ENCODE data around the gene RYR3.
A peak's percentile ranks its signal among the peaks of the same experiment; 100 is the strongest.

RYR3 gene

DNA sequence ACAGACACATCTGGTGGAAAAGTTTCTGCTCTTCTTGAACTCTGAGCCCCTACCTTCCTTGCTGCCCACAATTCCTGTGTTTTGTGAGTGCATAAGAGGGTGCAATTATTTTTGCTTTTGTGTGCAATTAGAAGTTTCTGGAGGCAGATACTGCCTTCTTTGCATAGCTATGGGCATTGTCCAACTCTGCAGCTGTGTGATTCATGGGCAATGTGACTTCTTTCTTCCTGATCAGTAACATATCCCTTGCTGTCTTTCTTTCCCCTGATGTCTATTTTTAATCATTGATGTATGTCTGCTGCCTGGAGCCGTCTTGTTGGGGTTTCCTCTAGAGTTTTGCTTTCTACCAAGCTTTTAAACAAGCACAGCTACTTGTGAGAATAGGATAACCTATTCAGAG is 336.0 kb downstream of the RYR3 start:
- DNase-seq (ENCODE audit: low read depth in 2 of 2): no peak

DNA sequence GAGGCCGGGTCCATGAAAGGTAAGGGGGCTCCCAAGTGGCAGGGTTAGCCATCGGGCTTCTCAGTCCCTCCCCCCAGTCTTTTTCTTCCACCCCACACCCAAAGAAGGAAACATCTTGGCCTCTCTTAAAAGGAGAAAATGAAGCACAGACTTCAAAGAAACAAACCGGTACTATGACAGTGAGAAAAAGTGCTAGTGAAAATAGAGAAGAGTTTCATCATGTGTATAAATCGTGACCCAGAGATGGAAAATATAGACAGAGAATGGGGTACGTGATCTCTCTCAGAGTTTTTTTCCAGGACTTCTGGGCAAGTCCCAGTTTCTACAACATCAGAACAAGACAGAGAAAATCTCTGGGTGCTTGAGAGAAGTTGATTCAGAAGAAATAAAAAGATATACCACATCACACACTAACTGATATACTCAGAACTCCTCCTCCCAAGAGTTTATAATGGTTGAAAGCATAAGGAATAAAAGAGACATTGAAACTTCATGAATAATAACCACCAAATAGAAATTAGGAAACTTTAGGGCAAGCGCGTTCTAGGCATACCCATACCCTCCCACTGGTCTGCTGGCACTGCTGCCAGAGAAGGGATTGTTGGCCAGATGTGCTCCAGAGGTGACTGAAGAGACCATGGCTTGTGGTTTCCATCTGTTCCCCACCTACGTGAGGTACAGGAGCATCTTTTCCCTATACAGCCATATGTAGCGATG is 338.6 kb downstream of the RYR3 start:
- no peak for DNase-seq (ENCODE audit: low read depth in 2 of 2)

GRCh38 chr15:33654860-33655259 is 344.1 kb downstream of the RYR3 start:
- DNase-seq (ENCODE audit: low read depth in 2 of 2): no peak

GRCh38 chr15:33655488-33655887 is 344.7 kb downstream of the RYR3 start:
- DNase-seq (ENCODE audit: low read depth in 2 of 2): no peak

DNA sequence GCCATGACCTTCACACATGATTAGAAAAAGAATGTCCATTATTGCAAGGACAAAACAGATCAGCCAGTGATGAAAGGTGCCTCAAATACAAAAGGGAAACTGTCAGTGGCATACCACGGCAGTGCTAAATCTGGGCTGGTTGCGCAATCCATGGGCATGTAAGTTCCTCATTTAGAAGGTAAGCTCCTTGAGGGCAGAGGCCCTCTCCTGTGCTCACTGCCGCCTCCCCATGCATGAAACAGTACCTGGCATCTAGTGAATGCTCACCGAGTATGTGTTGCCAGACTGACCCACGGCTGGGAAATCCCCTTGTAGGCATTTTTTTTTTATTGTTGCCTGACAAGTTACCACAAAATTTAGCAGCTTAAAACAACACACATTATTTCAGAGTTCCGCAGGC is 345.4 kb downstream of the RYR3 start:
- no peak for DNase-seq (ENCODE audit: low read depth in 2 of 2)

GRCh38 chr15:33660151-33660550 is 349.4 kb downstream of the RYR3 start:
- no peak for DNase-seq (ENCODE audit: low read depth in 2 of 2)

DNA sequence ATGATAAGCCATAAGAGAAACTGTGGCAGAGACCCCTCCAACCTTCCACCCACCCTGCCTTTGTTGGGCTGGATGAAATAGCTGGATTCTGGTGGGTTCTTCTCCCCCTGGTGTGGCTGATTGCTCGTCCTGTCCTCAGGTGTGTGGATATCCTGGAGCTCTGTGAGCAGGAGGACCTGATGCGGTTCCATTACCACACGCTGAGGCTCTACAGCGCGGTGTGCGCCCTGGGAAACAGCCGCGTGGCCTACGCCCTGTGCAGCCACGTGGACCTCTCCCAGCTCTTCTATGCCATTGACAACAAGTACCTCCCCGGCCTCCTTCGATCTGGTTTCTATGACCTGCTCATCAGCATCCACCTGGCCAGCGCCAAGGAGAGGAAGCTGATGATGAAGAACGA is 351.2 kb downstream of the RYR3 start:
- no peak for DNase-seq (ENCODE audit: low read depth in 2 of 2)

GRCh38 chr15:33664947-33665346 is 354.2 kb downstream of the RYR3 start:
- no peak for DNase-seq (ENCODE audit: low read depth in 2 of 2)

DNA sequence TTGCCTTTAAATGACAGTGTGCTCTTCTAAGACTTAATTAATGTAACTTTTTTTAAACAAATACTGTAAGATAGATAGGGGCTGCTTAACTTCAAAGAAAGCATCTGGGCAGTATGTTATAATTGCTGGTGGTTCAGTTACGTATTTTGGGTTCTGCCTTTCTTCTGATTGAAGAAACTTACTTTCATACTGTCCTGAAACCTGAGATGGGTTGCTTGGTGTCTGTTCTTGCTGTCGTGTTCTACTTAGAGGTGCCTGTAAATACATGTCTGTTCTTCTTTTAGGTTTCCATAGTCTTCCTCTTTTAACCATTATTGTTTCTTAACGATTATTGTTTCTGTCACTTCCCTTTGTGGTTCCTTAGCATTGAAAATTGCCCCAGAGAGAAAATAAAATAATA is 359.8 kb downstream of the RYR3 start:
- DNase-seq (ENCODE audit: low read depth in 2 of 2): no peak

DNA sequence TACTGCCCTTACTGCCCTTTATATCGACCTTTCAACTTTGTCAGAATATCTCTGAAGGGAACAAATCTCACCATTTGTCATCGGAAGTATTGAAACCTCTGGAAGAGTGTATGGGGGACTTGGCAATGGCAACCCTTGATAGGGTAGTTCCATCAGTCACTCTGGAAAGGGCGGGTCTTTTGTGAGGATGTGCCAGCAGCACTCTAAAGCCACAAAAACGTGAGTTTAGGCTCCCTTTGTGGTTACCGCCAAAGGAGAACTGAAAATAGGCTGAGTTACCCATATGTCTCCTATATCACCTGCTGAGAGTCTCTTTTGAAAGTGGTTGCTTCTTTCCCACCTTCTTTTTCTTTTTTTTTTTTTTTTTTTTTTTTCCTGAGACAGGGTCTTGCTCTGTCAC is 360.7 kb downstream of the RYR3 start:
- no peak for DNase-seq (ENCODE audit: low read depth in 2 of 2)

DNA sequence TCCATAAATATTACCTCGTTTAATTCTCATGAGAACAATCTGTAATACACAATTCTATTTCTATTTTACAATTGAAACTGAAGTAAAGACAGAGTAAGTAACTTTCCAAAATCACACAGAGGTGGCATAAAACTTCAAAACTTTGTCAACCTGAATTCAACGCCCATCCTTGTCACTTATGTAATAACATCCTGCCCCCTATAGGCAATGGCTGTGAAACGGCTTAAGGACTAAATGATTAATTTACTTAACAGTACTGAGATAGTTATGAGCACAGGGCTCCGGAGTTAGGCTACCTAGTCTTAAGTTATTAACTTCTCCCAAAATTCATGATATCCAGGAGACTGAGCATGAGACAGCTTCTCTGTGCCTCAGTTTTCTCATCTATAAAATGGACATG is 364.5 kb downstream of the RYR3 start:
- DNase-seq (ENCODE audit: low read depth in 2 of 2): no peak

GRCh38 chr15:33677238-33677830 is 366.6 kb downstream of the RYR3 start:
- DNase-seq (ENCODE audit: low read depth in 2 of 2): no peak

- DNase-seq (ENCODE audit: low read depth in 2 of 2): no peak
Measured at GRCh38 chr15:33678176-33678575, 367.4 kb downstream of the RYR3 start.

GRCh38 chr15:33678602-33679001 is 367.8 kb downstream of the RYR3 start:
- DNase-seq (ENCODE audit: low read depth in 2 of 2): no peak

- no peak for DNase-seq (ENCODE audit: low read depth in 2 of 2)
Measured at GRCh38 chr15:33679061-33679460, 368.3 kb downstream of the RYR3 start.

DNA sequence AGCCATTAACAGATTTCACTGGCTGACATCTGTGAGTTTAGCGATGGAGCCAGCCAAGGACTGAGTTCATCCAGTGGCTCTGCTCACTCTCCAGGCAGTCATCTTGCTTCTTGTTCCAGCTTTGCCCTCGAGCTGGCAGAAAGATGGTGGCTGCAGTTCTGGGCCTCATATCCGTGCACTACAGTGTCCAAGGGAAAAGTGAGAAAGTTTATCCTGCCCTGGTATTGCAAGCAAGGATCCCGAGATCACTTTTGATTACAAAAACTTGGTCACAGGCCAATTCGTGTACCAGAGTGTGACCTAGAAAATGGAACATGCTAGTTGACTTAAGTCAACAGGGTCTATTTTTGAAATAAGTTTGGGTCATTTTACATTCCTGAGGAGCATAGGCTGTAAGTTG is 369.6 kb downstream of the RYR3 start:
- no peak for DNase-seq (ENCODE audit: low read depth in 2 of 2)

GRCh38 chr15:33693166-33693800 is 382.5 kb downstream of the RYR3 start:
- no peak for DNase-seq (ENCODE audit: low read depth in 2 of 2)

GRCh38 chr15:33698126-33698525 is 387.4 kb downstream of the RYR3 start:
- no peak for DNase-seq (ENCODE audit: low read depth in 2 of 2)

DNA sequence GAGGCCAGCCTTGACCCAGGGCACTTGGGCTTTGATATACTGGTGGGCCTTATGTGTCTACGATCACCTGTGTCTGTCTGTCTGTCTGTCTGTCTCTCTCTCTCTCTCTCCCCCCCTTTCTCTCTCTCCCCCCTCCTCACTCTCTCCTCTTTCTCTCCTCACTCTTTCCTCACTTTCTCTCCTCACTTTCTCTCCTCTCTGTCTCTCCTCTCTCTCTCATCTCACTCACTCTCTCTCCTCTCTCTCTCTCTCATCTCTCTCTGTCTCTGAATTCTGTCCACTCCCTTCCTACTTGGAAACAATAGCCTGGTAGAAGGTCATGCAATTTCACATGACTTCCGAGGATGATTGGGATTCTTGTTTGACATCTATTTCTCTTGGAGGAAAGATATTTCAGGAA is 388.4 kb downstream of the RYR3 start:
- DNase-seq (ENCODE audit: low read depth in 2 of 2): no peak

DNA sequence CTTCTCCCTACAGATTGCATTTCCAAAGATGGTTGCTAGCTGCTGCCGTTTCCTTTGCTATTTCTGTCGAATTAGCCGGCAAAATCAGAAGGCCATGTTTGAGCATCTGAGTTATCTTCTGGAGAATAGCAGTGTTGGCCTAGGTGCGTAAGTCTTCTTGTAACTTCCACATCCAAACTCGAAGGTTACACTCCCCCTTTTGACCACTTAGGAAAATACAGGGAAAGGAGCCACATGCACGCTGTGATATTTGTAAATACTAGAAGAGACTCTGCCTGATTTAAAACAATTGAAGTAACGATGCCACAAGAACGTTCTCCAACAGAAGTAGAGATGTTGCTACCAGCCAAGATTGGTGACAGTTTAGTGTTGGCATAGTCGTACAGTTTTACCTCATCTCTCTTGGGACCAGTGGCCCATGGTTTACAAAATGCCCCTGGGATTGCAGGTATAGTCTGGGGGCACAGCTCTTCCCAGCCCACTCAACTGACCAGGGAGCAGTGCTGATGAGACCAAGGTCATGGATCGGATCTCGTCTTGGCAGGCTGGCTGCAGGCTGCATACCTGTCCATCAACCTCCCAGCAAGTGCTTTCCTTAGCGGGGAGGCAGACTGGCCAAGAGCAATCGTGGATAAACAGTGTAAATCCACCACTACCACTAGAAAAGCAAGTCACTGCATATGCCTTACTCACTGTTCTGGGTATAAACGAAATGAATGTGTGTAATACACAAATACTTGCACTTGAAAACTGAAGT is 389.1 kb downstream of the RYR3 start:
- no peak for DNase-seq (ENCODE audit: low read depth in 2 of 2)

DNA sequence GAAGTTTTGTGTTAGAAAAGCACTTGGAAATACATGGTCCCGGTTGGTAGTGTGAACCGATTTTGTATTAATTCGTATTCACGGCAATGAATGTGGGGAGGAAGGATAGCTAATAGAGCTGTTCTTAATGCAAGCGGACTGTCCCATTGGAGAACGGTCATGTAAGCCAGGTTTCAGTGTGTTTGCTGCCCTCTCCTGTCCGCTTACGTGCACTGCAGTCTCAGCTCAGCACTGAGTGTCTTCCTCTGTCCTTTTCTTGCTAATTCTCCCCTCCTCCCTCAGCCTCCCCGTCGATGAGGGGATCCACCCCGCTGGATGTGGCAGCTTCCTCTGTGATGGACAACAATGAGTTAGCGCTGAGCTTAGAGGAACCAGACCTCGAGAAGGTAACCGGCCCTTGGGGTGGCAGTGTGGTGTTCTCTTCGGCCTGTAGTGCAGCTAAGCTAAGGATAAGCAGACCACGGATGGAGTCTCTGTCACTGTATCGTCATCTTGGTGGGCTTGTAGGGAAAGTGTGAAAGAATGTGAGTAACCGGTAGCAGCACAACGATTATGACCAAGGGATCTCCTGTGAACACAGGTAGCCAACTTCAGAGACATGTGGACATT is 390.0 kb downstream of the RYR3 start:
- DNase-seq (ENCODE audit: low read depth in 2 of 2): peak; percentile 8 to 27

DNA sequence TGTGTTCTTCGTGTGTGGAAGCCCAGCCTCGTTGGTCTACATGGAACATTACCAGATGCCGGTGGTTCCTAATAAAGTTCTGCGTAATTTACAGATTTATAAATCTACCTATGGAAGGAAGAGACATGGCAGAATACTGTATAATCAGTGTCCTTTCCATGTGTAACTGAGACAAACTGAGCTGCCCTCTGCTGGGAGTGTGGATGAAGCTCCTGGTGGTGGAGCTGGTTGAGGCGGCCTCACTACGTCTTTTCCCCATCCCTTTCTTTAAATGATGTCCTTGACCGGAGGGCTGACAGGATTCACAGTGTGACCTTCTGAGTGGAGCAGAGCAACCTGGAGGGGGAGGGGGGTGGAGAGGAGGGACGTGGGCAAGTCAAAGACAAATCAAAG is 390.5 kb downstream of the RYR3 start:
- DNase-seq (ENCODE audit: low read depth in 2 of 2): no peak
